HG03378 (cell line): ENCODE measurements around the gene CLDN24.

ENCODE experiments used
- ATAC-seq: cut with Tn5 transposase; IDR thresholded peaks from one replicate; pipeline ENCODE4 v1.9.1; 2021; ENCODE audit warnings: mild to moderate bottlenecking, moderate library complexity; ENCODE audit not compliant: unreplicated experiment

The CLDN24 gene

DNA sequence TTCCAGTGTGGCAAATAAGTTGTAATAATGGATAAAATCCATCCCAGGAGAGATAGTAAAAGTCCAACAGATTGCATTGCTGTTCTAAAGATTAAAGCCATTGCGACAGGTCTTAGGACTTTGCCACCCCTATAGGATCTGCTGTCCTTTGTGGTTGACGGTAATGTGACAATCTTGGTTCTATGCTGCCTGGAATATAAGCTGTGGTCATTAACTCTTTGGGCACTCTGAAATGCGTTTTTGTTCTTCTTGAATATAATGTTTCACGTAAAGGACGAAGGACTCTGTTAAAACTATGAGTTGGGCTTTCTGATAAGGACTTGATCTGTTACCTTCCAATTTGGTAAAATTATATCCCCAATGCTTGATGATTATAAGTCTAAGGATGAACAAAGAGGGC is at the start of gene CLDN24:
CLDN24 (minus strand) TSS at position 101 of the 400 bp plus-strand sequence; CDS start at position 101, 0 bp downstream.
- no peak for ATAC-seq

DNA sequence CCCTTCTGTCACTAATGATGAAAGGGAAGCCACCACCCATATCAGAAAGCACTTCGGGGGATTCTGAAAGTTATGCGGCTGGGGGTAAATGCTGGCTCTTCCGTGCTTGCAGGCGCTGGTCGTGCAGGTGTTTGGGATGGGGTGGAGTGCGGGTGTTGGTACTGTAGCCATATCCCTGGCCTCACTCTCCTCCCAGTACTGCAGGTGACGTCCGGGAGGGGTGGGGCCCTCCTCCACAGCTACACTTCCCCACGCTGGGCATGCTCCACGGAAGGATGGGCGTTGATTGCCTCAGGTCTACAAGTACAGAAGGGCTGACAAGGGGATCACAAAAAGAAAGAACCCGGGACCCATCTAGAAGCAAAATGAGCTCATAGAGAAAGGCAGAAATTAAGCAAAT is 48.6 kb upstream of the CLDN24 start:
- ATAC-seq: no peak

DNA sequence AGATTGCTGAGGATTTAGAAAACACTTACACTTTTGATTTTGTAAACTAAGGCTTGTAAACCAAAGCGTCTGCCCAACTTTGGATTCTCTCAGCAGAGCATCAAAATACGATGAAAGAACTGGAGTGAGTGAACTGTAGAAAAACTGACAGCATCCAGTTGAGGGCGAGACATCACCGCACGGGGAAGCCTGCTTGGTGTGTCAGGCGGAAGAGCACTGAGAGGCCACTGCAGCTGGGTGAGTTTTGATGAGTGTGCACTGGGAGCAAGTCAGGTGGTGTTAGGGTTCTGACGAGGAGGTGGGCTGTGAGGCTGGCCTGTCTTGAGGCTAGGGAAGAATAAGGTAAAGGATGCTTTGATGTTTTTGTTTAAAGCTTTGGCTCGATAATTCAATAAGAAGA is 46.8 kb upstream of the CLDN24 start:
- ATAC-seq: no peak

DNA sequence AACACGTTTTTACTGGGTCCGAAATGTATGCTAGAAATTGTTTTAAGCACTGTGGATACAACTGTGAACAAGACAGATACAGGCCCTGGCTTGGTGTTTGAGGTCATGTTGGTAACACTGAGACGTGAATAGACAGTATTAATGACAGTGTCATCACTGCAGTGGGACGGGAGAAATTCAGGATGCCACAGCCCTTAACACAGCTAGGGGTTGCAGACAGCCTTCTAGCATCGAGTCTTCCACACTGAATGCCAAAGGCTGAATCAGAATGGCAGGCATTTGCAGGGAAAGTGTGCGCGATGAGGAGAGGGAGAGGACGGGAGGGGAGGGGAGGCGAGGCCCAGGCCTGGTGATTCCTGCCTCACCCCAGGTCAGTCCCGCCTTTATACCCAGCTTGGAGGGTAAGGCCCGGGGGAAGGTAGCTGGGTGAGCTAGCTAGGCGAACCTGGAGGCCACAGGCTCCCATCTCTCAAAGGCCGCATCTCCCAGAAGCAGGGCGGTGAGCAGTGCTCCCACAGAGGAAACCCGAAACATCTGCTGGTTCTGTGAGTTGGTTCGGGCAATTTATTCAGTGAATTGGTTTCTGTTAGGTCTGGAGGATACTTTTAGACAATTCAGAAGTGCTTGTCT is 44.1 kb upstream of the CLDN24 start:
- no peak for ATAC-seq

DNA sequence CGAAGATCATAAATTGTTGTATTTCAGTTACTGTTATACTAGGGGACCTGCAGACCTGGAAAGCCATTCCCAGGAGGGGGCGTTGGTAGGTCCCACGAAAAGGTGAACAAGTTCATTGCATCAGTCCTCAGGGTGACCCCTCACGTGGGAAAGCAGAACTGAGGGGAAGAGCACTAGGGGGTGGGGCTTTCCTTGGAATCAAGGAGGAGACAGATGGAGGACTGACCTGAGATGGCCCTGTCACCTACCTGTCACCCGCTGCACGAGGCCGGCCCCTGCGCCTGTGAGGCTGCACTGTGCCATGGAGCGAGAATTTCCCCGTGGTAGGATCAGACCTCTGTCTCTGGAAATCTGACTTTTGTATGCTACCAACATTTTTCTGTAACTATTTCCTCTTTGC is 41.8 kb upstream of the CLDN24 start:
- ATAC-seq: no peak

DNA sequence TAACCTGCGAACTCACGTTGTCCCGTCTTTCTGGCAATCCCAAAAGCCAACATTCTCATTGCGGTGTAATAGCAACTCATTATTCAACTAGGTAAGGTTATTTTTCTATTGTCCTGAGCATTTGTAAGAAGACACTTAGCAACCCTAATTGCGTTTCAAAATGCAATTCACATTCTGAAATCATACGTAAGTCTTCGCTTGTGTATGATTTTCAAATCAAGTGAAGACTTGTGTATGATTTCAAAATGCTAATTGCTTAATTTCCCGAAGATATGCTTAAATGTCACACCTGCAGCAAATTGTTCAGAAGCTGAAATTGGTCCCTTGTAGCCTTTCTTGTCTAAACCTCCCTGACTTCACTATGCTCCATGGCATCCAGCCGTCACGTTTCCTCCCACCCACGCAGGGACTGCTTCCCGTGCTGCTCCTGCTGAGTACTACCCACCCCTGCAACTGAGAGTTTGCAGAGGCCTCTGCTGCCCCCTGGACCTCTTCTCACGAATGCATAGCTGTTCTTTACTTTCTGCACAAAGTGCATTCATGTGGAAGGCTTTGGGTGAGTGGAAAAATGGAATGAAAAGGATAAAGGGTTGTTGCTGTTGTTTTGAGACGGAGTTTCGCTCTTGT is 40.8 kb upstream of the CLDN24 start:
- no peak for ATAC-seq

DNA sequence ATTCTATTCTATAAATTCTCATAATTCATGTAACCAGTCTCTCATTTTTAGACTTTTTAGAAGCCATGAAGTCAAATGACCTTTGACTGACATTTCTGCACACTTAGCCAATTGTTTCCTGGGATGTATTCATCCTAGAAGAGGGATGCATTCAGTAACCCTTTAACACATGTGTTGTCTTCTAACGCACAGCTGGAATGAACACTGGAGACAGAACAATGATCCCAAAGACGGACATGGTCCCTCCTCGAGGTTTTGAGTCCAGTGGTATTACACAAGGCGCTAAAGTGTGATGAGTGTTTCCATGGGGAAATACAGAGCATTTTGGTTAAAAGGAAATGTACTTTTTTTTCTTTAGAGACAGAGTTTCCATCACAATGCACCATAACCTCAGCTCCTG is 39.8 kb upstream of the CLDN24 start:
- ATAC-seq: no peak

DNA sequence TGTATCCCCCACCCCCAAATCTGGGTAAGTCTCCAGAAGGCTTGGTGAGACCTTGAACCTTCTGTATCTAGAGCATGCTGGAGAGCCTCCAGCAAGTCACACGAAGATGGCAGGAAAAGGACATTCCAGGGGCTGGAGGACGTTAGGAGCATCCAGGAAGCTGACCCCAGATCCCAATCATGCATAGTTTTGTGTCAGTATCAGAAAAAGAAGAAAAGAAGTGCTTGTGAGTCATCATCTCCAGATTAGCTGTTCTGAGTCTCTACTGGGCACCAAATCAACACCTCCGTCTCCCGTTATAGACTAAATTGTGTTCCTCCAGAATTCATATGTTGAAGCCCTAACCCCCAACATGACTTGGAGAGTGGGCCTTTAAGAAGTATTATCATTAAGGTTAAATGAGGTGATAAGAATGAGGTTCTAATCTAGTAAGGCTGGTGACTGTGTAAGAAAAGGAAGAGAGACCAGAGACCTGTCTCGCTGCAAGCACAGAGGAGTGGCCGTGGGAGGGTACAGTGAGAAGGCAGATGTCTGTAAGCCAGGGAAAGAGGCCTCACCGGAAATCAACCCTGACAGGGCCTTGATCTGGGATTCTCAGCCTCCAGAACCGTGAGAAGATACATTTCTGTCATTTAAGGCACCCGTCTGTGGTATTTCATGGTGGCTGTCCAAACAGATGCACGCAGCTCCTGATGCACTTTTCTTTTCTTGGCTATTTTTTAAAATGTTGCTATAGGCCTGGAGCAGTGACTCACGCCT is 38.1 kb upstream of the CLDN24 start:
- no peak for ATAC-seq

DNA sequence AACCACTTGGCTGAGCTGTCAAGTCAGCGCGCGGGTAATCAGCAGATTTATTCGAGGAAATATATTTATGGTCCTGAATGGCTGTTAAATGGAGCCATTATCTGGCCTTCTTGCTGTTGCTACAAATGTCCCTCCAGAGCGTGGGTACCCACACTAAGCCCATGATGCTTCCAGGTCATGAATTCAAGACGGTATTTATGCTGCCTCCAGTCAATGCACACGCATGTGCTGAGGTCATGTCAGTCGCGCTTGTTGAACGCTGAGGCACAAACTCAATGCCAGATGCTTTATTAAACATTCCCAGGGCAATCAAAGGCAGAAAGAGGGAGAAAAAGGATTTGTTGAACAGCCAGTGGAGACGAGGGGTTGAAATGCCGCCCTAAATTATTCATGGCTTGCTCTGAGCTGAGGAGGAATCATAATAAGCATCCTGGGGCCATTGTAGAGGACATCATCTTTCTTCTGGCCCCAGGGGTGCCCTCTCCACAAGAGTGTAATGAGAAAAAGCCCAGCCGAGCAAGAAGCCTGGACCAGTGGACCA is 36.1 kb upstream of the CLDN24 start:
- ATAC-seq: no peak

DNA sequence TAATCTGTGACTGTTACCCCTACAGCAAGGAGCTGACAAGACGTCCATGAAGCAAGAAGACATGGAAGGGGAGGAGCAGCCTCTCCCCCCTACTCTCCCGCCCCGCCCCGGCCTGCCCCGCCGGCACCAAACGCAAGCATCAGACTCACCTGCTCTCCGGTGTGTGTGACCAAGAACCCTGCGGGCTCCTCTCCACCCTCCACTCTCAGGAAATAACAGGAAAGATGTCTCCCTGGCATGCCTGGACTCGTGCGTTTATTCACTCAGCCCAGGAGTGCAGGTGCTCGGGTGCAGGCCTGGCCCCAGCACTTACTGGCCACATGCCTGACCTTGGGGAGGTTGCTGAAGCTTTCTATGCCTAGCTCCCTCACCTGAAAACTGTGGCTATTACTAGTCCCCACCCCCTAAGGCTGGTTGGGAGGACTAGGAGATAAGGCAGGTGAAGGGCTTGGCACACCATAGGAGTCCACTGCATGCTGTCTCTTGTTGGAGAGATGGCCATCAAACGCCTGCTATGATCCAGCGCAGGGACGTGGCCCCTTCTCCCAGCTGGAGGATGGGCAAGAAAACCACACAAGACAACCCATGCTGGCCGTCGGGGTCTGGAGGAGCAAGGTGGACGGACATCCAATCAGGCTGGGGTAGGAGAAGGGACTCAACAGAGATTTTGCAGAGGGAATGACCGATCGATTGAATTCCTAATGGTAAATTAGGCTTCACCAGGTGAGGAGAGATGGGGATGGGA is 34.9 kb upstream of the CLDN24 start:
- ATAC-seq: no peak

DNA sequence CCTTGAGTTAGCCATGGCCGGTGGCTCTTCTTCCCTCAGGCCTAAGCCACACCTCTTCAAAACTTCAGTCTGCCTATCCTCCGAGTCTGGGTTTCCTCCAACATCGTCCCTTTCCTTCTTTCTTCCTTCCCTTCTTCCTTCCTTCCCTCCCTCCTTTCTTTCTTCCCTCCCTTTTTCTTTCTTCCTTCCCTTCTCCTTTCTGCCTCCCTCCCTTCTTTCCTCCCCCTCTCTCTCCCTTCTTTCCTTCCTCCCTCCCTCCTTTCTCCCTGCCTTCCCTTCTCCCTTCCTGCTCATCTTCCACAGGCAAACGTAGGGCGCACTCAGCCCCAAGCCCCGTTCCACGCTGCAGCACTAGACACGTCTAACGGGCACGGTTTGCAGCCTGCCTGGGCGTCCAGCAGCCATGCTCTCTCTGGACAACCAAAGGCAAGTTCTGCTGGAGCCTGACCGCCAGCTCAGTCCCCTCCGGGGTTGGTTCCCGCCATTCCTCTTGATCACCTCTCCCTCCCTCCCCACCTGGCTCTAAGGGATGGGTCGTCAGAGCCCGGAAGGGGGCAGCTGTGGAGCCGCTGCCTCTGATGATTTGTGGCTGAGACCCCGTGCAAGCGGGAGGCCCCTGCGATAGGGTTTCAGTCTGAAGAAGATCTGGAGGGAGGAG is 34.1 kb upstream of the CLDN24 start:
- no peak for ATAC-seq

DNA sequence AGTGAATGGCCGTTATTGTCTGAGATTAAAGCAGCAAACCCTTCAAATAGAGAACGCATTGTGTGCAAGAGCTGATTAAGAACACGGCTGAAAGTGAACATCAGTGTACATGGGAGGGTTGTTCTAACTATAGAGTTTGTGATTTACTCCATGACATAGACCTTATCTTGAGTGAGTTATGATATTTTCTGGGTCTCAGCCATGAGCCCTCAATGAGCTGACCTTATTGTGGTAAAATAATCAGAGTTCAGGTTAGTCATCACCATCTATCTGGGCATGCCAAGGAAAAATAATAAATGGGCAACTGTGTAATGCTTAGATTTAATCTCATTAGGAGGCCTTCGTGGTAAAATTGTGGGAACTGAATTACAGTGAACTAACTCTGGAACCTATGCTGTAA is 33.2 kb upstream of the CLDN24 start:
- ATAC-seq: no peak

DNA sequence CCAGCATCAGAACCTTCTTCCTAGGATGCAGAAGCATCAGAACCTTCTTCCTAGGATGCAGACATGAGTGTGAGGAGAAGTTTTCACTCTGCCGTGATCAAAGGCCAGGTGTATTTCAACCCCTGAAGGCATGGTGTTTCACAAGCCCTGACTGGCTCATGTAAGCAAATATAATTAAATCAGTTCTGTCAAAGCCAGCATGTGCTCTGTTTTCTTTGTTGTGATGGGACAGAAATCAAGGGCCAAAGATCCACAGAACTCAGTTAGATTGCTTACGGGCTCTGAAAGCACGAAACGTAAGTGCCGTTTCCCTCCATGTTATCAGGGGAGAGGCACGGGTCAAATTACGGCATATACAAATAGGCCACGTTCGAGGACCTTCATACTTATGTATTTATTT is 32.0 kb upstream of the CLDN24 start:
- no peak for ATAC-seq

DNA sequence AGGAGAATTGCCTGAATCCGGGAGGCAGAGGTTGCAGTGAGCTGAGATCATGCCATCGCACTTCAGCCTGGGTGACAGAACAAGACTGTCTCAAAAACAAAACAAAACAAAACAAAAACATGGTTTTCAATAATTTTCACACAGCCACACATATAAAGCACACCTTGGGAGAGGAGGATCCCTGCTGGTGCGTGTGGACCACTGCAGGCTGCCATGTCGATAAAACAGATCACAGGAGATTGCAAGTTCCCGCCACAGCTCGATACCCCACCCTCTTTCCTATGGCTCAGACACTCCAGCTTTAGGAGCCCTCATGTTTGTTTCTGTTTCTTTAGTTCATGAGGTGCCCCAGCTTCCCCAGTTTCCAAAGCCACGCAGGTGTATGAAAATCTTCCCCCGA is 31.3 kb upstream of the CLDN24 start:
- ATAC-seq: no peak

DNA sequence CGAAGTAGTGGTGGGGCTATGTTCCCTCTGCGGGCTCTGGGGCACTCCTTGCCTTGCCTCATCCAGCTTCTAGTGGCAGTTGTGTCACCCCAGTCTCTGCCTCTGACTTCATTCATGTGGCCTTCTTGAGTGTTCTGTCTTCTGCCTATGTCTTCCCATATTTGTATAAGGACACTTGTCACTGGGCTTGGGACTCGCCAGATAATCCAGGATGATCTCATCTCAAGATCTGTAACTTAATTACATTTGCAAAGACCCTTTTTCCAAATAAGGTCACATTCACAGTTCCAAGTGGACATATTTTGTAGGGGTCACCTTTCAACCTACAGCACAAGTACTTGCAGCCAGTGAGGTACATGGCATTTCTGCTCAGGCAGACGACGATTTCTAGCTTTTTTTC is 30.3 kb upstream of the CLDN24 start:
- ATAC-seq: no peak

DNA sequence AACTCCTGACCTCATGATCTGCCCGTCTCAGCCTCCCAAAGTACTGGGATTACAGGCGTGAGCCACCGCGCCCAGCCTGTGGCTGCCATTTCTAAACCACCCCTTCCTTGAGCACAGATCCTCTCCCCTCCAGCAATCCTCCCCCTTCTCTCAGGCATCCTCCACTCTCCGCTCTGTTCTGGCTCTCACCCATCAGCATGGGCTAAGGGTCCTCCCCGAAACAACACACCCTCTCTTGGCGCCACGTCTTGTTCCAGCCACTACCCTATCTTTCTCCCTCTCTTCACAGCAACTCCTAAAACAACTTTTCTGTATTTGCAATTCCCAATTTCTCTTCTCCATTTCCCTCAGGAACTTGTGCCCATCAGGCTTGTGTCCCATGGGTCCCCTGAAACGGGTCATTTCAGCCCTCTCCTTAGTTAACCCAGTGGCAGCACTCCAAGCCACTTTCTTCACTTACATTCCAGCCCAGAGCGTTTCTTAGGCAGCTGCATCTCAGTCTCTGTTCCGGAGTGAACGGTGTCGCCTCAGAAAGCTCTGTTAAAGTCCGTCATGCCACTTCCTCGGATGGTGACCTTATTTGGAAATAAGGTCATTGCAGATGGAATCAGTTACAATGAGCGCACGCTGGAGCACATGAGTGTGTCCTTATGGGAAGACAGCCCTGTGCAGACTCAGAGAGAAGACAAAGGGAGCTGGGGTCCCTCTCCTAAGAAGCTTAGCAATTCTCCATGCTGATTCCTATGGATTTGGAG is 28.3 kb upstream of the CLDN24 start:
- no peak for ATAC-seq

DNA sequence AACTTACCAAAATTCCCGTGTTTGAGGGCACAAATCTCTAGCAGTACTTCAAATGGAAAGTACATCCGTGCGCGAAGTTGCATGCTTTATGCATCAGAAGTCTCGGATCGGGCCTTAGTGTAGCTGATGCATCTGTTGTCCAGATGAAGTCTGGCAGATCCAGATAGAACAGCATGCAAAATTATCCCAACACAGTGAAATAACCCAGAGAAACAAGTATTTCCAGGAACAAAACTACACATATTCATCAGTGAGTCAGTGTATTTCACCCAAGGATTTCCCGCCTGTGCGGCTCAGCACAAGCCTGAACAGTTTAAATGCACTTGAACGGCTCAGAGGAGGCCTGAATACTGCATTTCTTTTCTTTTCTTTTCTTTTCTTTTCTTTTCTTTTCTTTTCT is 27.4 kb upstream of the CLDN24 start:
- no peak for ATAC-seq

DNA sequence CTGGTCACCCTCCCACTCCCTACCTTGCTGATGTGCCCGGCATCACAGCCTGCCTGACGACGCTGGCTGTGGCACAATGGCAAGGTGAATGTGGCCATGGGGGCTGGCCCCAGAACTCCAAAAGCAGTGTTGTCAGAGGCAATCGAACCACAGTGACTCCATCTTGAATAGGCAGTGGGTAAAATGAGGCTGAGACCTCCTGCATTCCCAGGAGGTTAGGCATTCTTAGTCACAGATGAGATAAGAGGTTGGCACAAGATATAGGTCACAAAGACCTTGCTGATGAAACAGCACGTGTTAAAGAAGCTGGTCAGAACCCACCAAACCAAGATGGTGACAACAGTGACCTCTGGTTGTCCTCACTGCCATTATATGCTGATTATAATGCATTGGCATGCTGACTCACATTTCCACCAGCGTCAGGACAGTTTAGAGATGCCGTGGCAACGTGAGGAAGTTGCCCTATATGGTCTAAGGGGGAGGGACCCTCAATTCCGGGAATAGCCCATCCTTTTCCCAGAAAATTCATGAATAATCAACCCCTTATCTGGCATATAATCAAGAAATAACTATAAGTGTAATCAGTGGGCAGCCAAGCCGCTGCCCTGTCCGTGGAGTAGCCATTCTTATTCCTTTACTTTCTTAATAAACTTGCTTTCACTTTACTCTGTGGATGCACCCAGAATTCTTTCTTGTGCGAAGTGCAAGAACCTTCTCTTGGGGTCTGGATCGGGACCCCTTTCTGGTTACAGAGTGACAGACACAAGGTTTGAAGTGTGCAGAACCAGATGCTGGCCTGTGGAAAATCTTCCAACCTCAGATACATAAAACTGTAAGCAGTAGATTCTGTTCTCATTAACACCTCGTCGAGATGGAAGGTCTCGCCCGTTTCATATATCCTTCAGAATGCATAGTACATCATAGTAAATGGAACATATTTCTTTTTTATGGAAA is 26.8 kb upstream of the CLDN24 start:
- ATAC-seq: peak; percentile 62

DNA sequence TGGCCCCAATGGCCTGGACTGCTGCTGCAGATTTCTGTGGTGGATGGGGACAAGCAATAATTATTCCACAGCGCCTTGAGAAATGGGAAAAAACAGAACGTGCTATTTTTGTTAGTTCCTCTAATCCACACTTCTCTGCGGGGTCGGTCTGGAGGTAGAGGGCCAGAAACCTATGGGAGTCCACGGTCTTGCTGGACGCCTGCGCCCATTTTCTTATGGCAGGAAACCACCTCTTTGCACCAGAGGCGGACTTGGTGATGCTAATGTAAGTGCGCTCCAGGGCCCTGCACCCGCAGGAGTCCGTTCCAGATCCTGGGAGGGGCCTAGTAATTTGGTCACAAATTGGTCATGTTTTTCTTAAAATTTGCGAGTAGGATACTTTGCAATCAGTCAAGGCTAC is 25.9 kb upstream of the CLDN24 start:
- ATAC-seq: no peak
